GM21447 (cell line): Measurements from ENCODE around the gene SV2C.
"Not testable (repeated sequence)": the region's sequence is repeated elsewhere in the genome, so short reads cannot be mapped to it uniquely, and the experiment has no call there.

Experiments used
- ATAC-seq: cut with Tn5 transposase; IDR thresholded peaks from one replicate; pipeline ENCODE4 v1.9.1; 2021; ENCODE audit not compliant: unreplicated experiment

Gene SV2C

GRCh38 chr5:76082772-76083554 lies at the start of gene SV2C:
Gene SV2C (plus strand): TSS chr5:76083383. CDS start chr5:76131751, 48,368 bp downstream.
- no peak for ATAC-seq

DNA sequence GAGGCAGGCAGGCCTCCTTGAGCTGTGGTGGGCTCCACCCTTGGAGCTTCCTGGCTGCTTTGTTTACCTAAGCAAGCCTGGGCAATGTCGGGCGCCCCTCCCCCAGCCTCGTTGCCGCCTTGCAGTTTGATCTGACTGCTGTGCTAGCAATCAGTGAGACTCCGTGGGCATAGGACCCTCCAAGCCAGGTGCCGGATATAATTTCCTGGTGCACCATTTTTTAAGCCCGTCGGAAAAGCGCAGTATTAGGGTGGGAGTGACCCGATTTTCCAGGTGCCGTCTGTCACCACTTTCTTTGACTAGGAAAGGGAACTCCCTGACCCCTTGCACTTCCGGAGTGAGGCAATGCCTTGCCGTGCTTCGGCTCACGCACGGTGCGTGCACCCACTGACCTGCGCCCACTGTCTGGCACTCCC lies 45.4 kb upstream of the SV2C start:
- not testable (repeated sequence) for ATAC-seq

- ATAC-seq: no peak
Measured at GRCh38 chr5:76038212-76038611, 45.0 kb upstream of the SV2C start.

GRCh38 chr5:76040806-76041205 lies 42.4 kb upstream of the SV2C start:
- no peak for ATAC-seq

- no peak for ATAC-seq
Measured at GRCh38 chr5:76041863-76042262, 41.3 kb upstream of the SV2C start.

DNA sequence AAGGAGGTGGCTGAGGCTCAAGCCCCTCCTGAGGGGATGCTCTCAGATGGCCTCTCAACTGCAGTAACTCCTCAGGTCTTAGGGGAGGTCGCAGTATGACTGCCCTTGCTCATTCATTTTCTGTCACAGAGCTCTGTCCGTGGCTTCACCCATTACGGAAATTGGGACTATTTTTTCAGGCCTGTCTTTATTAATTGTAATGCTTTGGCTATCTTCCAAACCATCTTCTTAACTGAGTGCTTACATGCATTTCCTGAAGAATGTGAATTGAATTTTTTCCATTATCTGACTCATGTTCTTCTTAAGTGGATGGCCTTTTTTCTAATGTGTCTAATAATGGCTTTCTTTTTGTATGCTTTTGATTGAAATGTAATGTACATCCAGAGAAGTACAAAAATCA lies 36.4 kb upstream of the SV2C start:
- ATAC-seq: no peak

DNA sequence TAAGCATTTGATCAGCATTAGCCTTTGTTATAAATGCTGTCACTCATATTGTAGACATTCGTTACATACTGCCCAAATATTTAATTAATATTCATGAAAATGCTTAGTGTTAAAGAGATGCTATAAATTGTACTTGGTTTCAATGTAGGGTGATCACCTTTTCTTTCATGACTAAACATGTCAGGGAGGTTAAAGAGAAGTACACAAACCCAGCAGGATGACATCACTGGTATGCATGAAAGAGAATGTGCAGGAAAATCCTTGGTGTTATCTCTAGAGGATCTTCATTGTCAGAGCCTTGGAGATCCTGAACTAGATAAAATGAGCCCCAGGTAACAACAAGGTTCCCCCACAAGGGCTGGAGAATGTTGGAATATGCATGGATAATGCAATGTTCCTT lies 33.0 kb upstream of the SV2C start:
- ATAC-seq: no peak

DNA sequence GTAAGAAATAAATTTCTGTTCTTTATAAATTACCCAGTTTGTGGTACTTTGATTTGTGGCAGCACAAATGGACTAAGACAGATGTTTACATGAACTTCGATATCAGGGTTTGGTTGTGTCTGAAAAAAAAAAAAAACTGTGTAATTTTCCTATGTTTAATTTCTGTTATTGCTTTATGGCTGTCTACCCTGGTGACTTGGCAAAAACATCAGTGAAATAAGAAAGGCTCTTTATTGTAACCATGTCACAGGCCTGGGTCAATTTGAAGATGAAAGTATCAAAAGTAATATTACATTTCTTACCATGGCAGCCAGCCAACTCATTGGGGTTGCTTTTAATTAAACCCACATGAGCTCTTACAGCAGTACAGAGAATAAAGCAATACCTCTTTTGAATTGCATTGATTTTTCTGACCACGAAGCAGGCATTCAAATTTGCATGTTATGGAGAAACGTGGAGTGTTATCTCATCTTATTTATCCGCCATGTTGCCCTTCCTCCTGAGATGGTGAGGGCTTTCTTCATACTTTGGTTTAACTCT lies 20.6 kb upstream of the SV2C start:
- no peak for ATAC-seq

- no peak for ATAC-seq
Measured at GRCh38 chr5:76065258-76065657, 17.9 kb upstream of the SV2C start.

- ATAC-seq: no peak
Measured at GRCh38 chr5:76069061-76069735, 14.0 kb upstream of the SV2C start.

- no peak for ATAC-seq
Measured at GRCh38 chr5:76074487-76075065, 8.6 kb upstream of the SV2C start.

DNA sequence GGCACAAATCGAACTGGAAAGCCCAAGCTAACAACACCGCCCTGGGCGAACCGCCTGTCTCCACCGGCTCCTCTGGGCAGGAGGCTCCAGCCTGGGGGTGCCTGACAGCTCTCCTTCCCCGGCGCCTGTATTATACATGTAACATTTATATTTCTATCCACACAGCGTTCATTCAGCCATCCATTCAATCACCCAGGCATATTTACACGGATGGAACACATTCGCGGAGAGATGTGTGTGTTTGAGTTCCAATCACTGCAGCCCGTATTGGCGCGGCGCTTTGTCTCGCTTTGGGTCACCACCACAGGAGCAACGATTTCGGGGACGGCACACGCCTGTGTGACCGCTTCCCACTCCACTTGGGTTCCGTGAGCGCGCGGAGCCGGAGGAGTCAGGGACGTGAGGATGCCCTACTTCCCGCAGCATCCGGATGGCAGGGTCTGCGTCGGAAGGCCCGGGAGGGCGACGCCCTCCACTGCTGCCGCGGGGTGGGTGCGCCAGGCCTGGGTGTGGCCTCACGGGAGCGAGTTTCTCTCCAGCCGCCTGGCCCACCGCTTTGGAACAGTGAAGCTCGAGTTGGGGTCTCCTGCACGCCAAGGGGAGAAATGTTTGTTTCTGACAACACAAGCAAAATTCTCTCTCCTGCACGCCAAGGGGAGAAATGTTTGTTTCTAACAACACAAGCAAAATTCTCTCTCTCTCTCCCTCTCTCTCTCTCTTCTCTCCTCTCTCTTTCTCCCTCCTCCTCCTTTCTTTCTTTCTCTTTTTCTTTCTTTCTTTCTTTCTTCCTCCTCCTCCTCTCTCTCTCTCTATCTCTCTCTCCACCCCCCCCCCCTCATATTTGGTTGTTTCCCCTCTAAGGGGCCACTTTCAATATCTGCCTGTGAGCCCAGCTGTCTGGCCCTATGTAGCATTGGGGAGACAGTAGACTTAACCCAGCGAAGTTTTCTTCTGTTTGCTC lies 1.1 kb upstream of the SV2C start:
- ATAC-seq: no peak

- no peak for ATAC-seq
Measured at GRCh38 chr5:76083555-76084495, 642 bp downstream of the SV2C start.

DNA sequence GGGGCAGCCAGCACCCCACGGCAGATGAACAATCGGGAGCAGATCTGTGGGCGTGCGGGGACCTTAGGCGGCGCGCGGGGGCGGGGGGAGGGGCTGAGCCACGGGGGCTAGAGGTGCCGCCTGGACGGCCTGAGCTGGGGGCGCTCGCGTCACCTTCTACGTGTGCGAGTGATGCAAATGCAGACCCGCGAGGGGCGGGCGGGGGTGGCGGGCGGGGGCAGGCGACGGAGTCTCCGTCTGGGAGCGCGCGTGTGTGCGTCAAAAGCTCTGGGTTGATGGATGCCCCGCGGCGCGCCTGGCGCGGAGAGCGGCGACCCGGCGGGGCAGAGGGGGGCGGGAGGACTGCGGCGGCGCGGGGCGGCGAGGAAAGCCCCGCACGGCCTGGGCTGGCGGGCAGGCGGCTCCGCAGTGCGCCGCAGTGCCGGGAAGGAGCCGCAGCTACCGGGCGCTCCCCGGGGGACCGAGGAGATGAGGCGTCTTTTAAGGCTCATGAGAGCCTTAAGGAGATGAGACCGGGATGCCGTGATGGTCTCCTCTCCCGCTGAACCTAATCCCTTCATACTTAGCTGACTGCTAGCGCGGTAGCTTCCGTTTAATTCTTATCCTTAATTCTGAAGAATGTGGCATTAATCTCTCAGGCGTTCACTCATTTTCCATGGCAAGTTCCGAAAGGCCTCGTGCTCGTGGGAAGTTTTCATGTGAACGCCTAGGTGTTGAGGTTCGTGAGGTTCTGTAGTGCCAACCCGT lies 1.5 kb downstream of the SV2C start:
- ATAC-seq: no peak

DNA sequence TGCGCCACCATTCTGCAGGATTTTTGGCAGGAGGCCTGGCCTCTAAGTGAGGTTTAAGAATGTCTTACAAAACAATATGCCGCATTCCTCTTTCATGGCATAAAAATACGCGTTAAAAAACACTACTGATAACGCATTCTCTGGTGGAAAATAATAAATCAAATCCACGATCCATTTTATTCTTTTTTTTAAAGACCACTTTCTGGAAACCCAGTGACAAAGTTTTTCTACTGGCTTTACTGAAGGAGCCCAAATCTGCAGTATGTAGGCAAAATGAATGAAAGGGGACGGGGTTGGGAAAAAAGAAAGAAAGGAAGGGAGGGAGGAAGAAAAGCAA lies 2.0 kb downstream of the SV2C start:
- no peak for ATAC-seq

- ATAC-seq: no peak
Measured at GRCh38 chr5:76086095-76086494, 2.9 kb downstream of the SV2C start.

GRCh38 chr5:76089156-76089555 lies 6.0 kb downstream of the SV2C start:
- not testable (repeated sequence) for ATAC-seq

GRCh38 chr5:76091351-76091750 lies 8.2 kb downstream of the SV2C start:
- no peak for ATAC-seq

GRCh38 chr5:76099286-76099702 lies 16.1 kb downstream of the SV2C start:
- ATAC-seq: peak; percentile 71
